ENCODE measurements around the gene SRSF5.

SRSF5 gene

DNA sequence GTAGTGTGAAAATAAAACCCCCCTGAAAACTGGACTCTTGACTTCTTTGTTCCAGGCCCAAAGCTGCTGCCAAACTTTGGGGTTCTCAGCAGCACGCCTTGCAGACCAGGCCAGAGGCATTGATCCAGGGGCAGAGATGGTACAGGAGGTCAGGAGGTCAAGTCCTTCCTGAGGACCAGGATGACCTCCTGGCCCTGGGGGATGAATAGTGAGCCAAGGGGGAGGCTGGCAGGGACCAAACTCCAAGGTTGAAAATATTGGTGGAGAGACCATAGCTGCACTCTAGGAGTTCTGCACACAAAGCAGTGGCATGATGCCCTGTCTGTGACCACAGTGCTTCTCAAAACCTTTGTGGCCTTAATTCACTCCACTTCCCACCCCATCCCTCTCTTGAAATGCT, 18.0 kb downstream of the SRSF5 start:
- TF ChIP-seq, protein P1, sequence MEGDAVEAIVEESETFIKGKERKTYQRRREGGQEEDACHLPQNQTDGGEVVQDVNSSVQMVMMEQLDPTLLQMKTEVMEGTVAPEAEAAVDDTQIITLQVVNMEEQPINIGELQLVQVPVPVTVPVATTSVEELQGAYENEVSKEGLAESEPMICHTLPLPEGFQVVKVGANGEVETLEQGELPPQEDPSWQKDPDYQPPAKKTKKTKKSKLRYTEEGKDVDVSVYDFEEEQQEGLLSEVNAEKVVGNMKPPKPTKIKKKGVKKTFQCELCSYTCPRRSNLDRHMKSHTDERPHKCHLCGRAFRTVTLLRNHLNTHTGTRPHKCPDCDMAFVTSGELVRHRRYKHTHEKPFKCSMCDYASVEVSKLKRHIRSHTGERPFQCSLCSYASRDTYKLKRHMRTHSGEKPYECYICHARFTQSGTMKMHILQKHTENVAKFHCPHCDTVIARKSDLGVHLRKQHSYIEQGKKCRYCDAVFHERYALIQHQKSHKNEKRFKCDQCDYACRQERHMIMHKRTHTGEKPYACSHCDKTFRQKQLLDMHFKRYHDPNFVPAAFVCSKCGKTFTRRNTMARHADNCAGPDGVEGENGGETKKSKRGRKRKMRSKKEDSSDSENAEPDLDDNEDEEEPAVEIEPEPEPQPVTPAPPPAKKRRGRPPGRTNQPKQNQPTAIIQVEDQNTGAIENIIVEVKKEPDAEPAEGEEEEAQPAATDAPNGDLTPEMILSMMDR (conservative IDR thresholded peaks at IDR 0.05): no peak
- no peak overlapping the region for H3K27ac ChIP-seq

DNA sequence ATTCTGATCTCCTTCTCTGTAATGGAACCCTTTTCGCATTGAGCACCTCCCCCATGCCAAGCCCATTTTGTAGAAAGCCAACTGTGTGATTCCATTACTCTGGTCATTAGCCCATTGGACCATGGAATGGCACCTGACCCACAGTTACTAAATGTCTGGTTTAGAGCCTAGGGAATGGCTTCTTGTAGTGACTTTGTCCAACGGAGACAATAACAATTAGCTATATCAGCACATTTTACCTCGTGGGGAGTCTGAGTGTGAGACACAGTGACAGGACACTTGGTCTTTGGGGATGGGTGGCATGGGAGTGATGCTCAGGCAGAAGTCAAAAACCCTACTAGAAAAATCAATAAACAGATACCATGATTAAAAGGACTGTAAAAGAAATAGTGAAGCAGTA, 19.7 kb downstream of the SRSF5 start:
- H3K27ac ChIP-seq: no peak overlapping the region
- TF ChIP-seq, protein P1 (conservative IDR thresholded peaks at IDR 0.05): no peak

DNA sequence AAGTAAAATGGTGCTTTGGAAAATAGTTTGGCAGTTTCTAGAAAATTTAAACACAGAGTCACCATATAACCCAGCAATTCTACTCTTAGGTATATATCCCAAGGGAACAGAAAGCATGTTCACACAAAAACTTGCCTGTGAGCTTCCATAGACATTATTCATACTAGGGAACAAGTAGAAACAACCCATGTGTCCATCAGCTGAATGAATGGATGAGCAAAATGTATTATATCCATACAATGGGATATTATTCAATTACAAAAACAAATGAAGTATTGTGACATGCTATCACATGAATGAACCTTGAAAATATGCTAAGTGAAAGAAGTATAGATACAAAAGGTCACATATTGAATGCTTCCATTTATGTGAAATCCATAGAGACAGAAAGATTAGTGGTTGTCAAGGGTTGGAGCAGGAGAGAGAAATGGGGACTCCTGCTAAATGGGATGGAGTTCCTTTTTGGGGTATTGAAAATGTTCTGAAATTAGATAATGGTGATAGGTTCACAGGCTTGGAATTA, 22.2 kb downstream of the SRSF5 start:
- H3K27ac ChIP-seq: no peak overlapping the region
- TF ChIP-seq, protein P1 (conservative IDR thresholded peaks at IDR 0.05): no peak

DNA sequence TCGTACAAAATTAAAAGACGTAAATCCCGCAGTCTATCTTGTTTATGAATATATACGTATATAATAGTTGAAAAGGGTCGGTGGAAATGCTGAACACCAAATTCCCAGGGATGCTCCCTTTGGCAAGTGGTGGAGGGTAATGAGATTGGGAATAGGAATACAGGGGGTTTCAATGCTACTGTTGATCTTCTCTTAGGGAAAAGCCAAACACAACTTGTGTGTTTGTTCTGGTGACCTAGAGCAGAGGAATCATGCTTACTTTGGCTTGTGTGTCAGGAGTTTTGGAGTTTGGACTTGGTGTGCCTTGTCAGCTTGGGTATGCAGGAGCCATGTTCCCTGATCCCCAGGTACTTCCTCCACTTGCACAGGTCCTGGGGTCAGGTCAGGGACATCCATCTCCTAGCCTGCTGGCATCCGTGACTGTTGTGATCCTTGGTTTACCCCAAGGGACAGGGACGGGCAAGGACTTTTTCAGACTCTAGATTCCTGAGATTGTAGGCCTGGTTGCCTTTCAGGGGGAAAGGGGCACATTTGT, 26.0 kb downstream of the SRSF5 start:
- H3K27ac ChIP-seq: no peak overlapping the region
- TF ChIP-seq, protein P1 (conservative IDR thresholded peaks at IDR 0.05): no peak

DNA sequence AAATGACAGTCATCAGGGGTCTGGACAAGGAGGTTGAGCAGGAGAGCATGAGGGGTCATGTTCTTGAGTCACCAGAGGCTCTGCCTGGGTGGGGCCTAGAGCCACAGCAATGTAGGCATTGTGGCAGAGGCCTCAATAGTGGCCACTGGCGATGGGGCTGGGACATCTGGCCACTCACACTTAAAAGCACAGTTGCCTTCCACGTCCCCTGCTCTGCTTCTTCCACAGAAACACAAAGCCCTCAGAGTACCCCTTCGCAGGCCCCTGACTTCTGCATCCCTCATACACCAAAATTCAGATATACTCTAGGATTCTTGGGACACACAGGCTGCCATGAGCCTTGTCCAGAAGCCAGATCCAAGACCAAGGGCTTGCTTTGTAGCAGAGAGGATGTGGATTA, 27.8 kb downstream of the SRSF5 start:
- H3K27ac ChIP-seq: no peak overlapping the region
- TF ChIP-seq, protein P1 (conservative IDR thresholded peaks at IDR 0.05): no peak

DNA sequence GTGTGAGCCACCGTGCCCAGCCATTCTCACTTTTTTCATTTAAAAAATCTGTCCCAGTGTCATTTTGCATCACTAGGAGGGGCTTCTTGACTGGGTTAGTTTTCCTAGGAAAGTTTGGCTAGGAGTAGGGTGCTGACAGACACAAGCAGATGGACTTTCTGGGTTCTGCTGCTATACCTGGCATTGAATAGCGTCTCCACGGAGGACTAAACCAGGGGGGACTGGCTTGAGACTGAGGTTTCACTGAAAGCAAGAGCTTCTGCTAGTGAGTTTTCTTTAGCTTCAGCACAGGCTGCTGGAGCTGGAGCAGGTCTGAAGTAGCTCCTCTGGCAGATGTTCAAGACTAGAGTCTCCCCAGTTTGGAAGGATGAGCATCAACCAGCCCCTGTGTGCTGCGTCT, 28.7 kb downstream of the SRSF5 start:
- TF ChIP-seq, protein P1 (conservative IDR thresholded peaks at IDR 0.05): no peak
- no peak overlapping the region for H3K27ac ChIP-seq

DNA sequence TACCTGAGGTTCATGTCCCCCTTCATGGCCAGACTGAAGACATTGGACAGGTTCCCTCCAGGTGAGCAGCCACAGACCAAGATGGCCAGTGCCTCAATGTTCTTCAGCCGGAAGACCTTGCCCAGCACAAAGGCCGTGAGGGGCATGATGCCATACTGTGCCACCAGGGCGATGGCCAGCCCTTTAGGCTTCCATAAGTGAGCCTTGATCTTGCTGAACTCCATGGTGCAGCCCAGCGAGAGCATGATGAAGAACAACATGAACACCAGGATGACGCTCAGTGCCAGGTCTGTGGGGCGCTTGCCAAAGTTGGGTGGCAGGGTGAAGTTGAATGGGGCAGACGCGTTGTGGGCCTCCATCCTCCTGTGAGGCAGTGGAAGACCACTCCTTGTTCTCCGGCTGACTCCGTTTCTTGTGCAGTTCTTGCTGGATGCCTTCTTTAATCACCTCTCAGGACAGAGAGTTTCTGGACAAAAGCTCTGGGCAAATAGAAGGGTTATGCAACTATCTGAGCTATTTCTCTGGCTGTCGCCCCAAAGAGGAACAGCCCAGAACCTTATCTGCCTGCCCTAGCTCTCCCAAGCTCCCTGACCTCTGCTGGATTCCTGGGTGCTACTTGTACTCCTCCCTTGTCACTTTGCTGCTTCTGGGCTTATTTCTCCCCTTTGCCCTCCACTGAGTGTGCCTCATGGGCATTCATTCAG, 30.0 kb downstream of the SRSF5 start, which contains the start of gene SLC10A1:
SLC10A1 (minus strand) TSS at position 445 of the 704 bp plus-strand sequence; CDS start at position 359, 86 bp downstream.
- no peak within 1 kb of the TSS for H3K27ac ChIP-seq
- TF ChIP-seq, protein P1 (conservative IDR thresholded peaks at IDR 0.05): no peak

Data from VCaP (cell line).